ENCODE results near the gene WARS2.

WARS2 gene

GRCh38 chr1:118984722-118985639 lies 155.5 kb downstream of the WARS2 start:
- Histone ChIP-seq H3K27me3 (ENCODE audit: control insufficient read depth, insufficient read depth, low read length) (peaks cover 100% of the 10 kb centered on the region), H3K4me3 (ENCODE audit: low read length) (no peak overlapping the region), H3K36me3 (ENCODE audit: control insufficient read depth, insufficient read depth, low read length) (no peaks in the 10 kb centered on the region), H3K9me3 (ENCODE audit: control insufficient read depth, low read length) (no peaks in the 10 kb centered on the region), H3K4me1 (ENCODE audit: control insufficient read depth, insufficient read depth, low read length) (peaks cover 26% of the 10 kb centered on the region), H3K9ac (ENCODE audit: low read length) (no peak overlapping the region)

GRCh38 chr1:118984086-118984721 lies 156.2 kb downstream of the WARS2 start:
- Histone ChIP-seq H3K27me3 (ENCODE audit: control insufficient read depth, insufficient read depth, low read length) (peaks cover 100% of the 10 kb centered on the region), H3K4me1 (ENCODE audit: control insufficient read depth, insufficient read depth, low read length) (peaks cover 30% of the 10 kb centered on the region), H3K9me3 (ENCODE audit: control insufficient read depth, low read length) (no peaks in the 10 kb centered on the region), H3K4me3 (ENCODE audit: low read length) (no peak overlapping the region), H3K9ac (ENCODE audit: low read length) (no peak overlapping the region), H3K36me3 (ENCODE audit: control insufficient read depth, insufficient read depth, low read length) (no peaks in the 10 kb centered on the region)

GRCh38 chr1:118983558-118984041 lies 156.9 kb downstream of the WARS2 start:
- Histone ChIP-seq H3K27me3 (ENCODE audit: control insufficient read depth, insufficient read depth, low read length) (peaks cover 100% of the 10 kb centered on the region), H3K9me3 (ENCODE audit: control insufficient read depth, low read length) (no peaks in the 10 kb centered on the region), H3K9ac (ENCODE audit: low read length) (no peak overlapping the region), H3K4me3 (ENCODE audit: low read length) (no peak overlapping the region), H3K4me1 (ENCODE audit: control insufficient read depth, insufficient read depth, low read length) (peaks cover 30% of the 10 kb centered on the region), H3K36me3 (ENCODE audit: control insufficient read depth, insufficient read depth, low read length) (no peaks in the 10 kb centered on the region)

GRCh38 chr1:118982821-118983557 lies 157.5 kb downstream of the WARS2 start:
- no peaks in the 10 kb centered on the region for H3K36me3 ChIP-seq (ENCODE audit: control insufficient read depth, insufficient read depth, low read length)
- H3K9ac ChIP-seq (ENCODE audit: low read length) = no peak overlapping the region
- peaks cover 28% of the 10 kb centered on the region for H3K4me1 ChIP-seq (ENCODE audit: control insufficient read depth, insufficient read depth, low read length)
- peaks cover 99% of the 10 kb centered on the region for H3K27me3 ChIP-seq (ENCODE audit: control insufficient read depth, insufficient read depth, low read length)
- H3K4me3 ChIP-seq (ENCODE audit: low read length) = no peak overlapping the region
- no peaks in the 10 kb centered on the region for H3K9me3 ChIP-seq (ENCODE audit: control insufficient read depth, low read length)

GRCh38 chr1:118982266-118982665 lies 158.2 kb downstream of the WARS2 start:
- peaks cover 99% of the 10 kb centered on the region for H3K27me3 ChIP-seq (ENCODE audit: control insufficient read depth, insufficient read depth, low read length)
- no peaks in the 10 kb centered on the region for H3K9me3 ChIP-seq (ENCODE audit: control insufficient read depth, low read length)
- peaks cover 22% of the 10 kb centered on the region for H3K4me1 ChIP-seq (ENCODE audit: control insufficient read depth, insufficient read depth, low read length)
- H3K9ac ChIP-seq (ENCODE audit: low read length) = no peak overlapping the region
- H3K36me3 ChIP-seq (ENCODE audit: control insufficient read depth, insufficient read depth, low read length) = no peaks in the 10 kb centered on the region
- no peak overlapping the region for H3K4me3 ChIP-seq (ENCODE audit: low read length)

GRCh38 chr1:118981436-118981835 lies 159.0 kb downstream of the WARS2 start:
- H3K4me3 ChIP-seq (ENCODE audit: low read length) = no peak overlapping the region
- no peaks in the 10 kb centered on the region for H3K36me3 ChIP-seq (ENCODE audit: control insufficient read depth, insufficient read depth, low read length)
- H3K9ac ChIP-seq (ENCODE audit: low read length) = no peak overlapping the region
- H3K27me3 ChIP-seq (ENCODE audit: control insufficient read depth, insufficient read depth, low read length) = peaks cover 95% of the 10 kb centered on the region
- no peaks in the 10 kb centered on the region for H3K9me3 ChIP-seq (ENCODE audit: control insufficient read depth, low read length)
- H3K4me1 ChIP-seq (ENCODE audit: control insufficient read depth, insufficient read depth, low read length) = peaks cover 22% of the 10 kb centered on the region

All from mucosa of stomach (tissue), 1 donor.